ENCODE data around the gene CYTH4. TPM values are rescaled to one million over a fixed set of nuclear protein-coding genes. Genes with fewer than 3 reads are reported as not detected.

CYTH4 gene
- total and polyA plus RNA-seq, 2 donors (not counting 3 experiments of a cell fraction or from before 2014, with no cell fraction given), result 0.06 TPM; not detected in 1

GRCh38 chr22:37239336-37240239, 42.7 kb upstream of the CYTH4 start:
- Histone ChIP-seq H4K20me1 (replicated peaks; ENCODE audit: control insufficient read depth, extremely low read depth, insufficient read depth, low read length) (no peaks in the 10 kb centered on the region), H3K9me3 (replicated peaks; ENCODE audit: control insufficient read depth, insufficient read depth, low read length) (no peaks in the 10 kb centered on the region), H3K79me2 (ENCODE audit: control insufficient read depth, insufficient read depth, low read length) (peaks cover 13% of the 10 kb centered on the region), H3K4me3 (replicated peaks in 1 of 3; ENCODE audit: insufficient read depth in 1 of 3, low read depth in 1 of 3, low read length in 3 of 3) (no peak overlapping the region), H3K9me1 (replicated peaks; ENCODE audit: control insufficient read depth, extremely low read depth, insufficient read depth, low read length) (no peaks in the 10 kb centered on the region), H3K27me3 (ENCODE audit: control insufficient read depth in 2 of 2, insufficient read depth in 2 of 2, low read length in 2 of 2) (no peaks in the 10 kb centered on the region), H3K36me3 (ENCODE audit: control insufficient read depth in 2 of 2, extremely low read depth in 1 of 2, insufficient read depth in 2 of 2, low read length in 2 of 2) (peaks cover 0 to 2% of the 10 kb centered on the region in 2 experiments), H3K9ac (replicated peaks; ENCODE audit: extremely low read depth, insufficient read depth, low read length) (no peak overlapping the region), H3K4me1 (ENCODE audit: control insufficient read depth, extremely low read depth, insufficient read depth, low read length) (peaks cover 36% of the 10 kb centered on the region), H2AFZ (ENCODE audit: low read depth, low read length) (no peak overlapping the region), H3K27ac (ENCODE audit: insufficient read depth, low read depth, low read length) (no peak overlapping the region), H3K4me2 (ENCODE audit: insufficient read depth, low read length) (no peak overlapping the region)
- CTCF ChIA-PET, result interaction anchor here (1.1 to 4.1 kb wide), 3 partner anchors 10 to 20 kb away, joined by 3 to 36 read pairs (median 4); no protein-coding TSS in a partner anchor
- DNase-seq (ENCODE audit: low read depth, low spot score), result no peak
- BruUV-seq (replicated peaks), result no TSS peak
- TF ChIP-seq MAX (IDR thresholded peaks at IDR 0.05; ENCODE audit: insufficient read depth, insufficient read length) (no peak), POLR2A (IDR thresholded peaks at IDR 0.05; ENCODE audit: low read depth, low read length) (no peak), FOS (IDR thresholded peaks at IDR 0.05; ENCODE audit: borderline replicate concordance, insufficient read depth, low read length) (no peak), JUN (IDR thresholded peaks at IDR 0.05; ENCODE audit: borderline replicate concordance, insufficient read depth, insufficient read length, low read depth) (no peak), EZH2 (IDR thresholded peaks at IDR 0.05; ENCODE audit: borderline replicate concordance, low read depth, low read length, severe bottlenecking) (no peak), CTCF (IDR thresholded peaks at IDR 0.05; ENCODE audit: extremely low read depth in 1 of 2, insufficient read depth in 1 of 2, low read depth in 1 of 2, low read length in 2 of 2) (no peak), GATA2 (IDR thresholded peaks at IDR 0.05; ENCODE audit: insufficient read depth, insufficient read length, low read depth, low read length) (no peak), MYC (IDR thresholded peaks at IDR 0.05; ENCODE audit: low read depth, low read length) (no peak)
- dilution Hi-C loops (cut with MboI; ENCODE audit: extremely low pct_ligation_motif_present, low sequenced_read_pairs) (no loop called here), intact Hi-C loops (cut with micrococcal nuclease) (no loop called here)
- POLR2A ChIA-PET, result no interaction called here
- FAIRE-seq, result no peak

Data from endothelial cell of umbilical vein (primary cell).